Heart left ventricle (tissue), 13 donors: ENCODE measurements around the gene ATP1A2.
A peak's percentile ranks its signal among the peaks of the same experiment; 100 is the strongest.

ENCODE experiments used
- CTCF ChIP-seq, 12 donors: fragments of 200-600 bp; sonication (generic) in 4 of 12; IDR thresholded peaks; one replicate each; pipeline versions ENCODE4 v1.5.0 to v1.8.0; 2018 to 2022; ENCODE audit warnings: antibody characterized with exemption in 12 of 12, mild to moderate bottlenecking in 5 of 12
- POLR2A ChIP-seq, 2 donors: fragments of 450-650 bp; IDR thresholded peaks; one replicate each; pipeline ENCODE4 v1.6.1; 2017; ENCODE audit warnings: antibody characterized with exemption in 2 of 2, mild to moderate bottlenecking in 2 of 2, moderate library complexity in 2 of 2
- donor health status: ischemic (EF 13 %, LVEDD 7.1; RV severe dilation, severe dysfunction).
- donor health status: DM: no; HTN: yes; CAD: no.
- donor health status: DM: no; HTN: no; CAD: no.
- donor health status: ischemic (EF 25% LVEDD 6.9; RV normal size, moderate dysfunction).
- donor health status: ischemic (EF 25% LVEDD 5.7; RV mildly dilated, moderate dysfunction).
- donor health status: ischemic (EF 35%, LVEDD 5.7; RV mildly dilated, moderate dysfunction).
- donor health status: nonischemic (EF 11% LVEDD 7.7; RV severe dilation, severe dysfunction).
- donor health status: DM: yes; HTN: yes; CAD: no.
- donor health status: PGD.
- donor health status: ischemic (EF 29% LVEDD 5.4; RV normal size, mild dysfunction).
- donor health status: nonischemic (EF 23%, LVEDD 6.1; RV moderate dilation, normal function).

- TF ChIP-seq CTCF (IDR thresholded peaks at IDR 0.05), result no peak
- peak in 1 of 2 donors; percentile 32 for TF ChIP-seq POLR2A (IDR thresholded peaks at IDR 0.05)
Measured at GRCh38 chr1:160098852-160099561, 16.6 kb upstream of the ATP1A2 start.
